HG02759 (cell line): ENCODE data around the gene SLC25A6.
"Not testable (repeated sequence)": the region's sequence is repeated elsewhere in the genome, so short reads cannot be mapped to it uniquely, and the experiment has no call there.

Experiments
- ATAC-seq: cut with Tn5 transposase; IDR thresholded peaks from one replicate; pipeline ENCODE4 v1.9.1; 2021; ENCODE audit warnings: mild to moderate bottlenecking, moderate library complexity; ENCODE audit not compliant: unreplicated experiment

The SLC25A6 gene

DNA sequence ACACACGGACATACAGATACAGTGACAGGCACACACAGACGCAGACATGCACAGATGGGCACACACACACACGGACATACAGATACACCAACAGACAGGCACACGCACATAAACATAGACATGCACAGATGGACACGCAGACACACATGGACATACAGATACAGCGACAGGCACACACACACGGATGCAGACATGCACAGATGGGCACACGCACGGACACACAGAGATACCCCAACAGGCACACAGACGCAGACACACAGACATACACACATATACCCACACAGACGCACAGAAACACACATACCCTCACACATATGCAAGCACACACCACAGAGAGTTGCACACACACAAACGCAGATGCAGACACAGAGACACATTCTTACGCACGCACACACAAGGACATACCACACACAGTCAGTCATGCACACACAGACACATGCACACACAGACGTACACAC is 24.4 kb upstream of the SLC25A6 start:
- ATAC-seq: no peak

DNA sequence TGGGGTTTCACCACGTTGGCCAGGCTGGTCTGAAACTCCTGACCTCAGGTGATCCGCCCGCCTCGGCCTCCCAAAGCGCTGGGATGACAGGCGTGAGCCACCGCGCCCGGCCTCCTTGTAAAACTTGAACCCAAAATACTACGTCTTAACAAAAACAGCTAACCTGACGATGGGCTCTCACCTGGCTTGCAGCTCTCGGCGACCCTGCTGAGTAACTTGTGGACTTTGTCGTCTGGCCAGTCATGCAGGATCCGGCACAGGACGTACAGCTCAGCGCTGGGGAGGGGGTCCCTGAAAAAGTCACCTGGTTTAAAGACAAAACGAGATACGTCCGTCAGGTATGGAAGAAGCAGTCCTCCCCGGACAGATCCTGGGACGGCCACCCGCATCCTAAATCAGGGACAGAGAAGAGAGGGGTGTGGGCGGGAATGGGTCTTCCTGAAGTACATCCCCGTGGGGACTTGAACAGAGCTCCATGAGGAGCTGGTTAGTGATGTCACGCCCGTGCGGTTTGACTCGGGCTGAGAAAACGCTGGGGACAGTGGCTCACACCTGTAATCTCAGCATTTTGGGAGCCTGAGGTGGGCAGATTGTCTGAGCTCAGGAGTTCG is 20.7 kb upstream of the SLC25A6 start:
- ATAC-seq: no peak

DNA sequence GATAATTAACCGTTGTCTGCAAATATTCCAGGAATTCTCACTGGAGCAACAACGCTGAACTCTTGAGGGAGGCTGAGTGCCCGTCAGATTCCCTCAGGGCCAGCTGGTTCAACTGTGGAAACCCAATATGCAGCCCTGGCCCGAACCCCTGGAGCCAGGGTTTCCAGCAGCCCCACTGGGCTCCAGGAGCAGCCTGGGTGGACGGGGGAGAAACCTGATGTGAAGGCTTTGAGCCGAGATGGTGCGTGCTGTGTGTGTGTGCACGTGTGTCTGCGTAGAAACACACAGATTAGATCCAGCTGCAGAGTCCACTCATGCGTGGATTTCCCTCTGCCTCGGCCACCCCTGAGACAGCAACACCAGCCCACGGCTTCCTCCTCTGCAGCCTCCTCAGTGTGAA is 19.4 kb upstream of the SLC25A6 start:
- ATAC-seq: no peak

DNA sequence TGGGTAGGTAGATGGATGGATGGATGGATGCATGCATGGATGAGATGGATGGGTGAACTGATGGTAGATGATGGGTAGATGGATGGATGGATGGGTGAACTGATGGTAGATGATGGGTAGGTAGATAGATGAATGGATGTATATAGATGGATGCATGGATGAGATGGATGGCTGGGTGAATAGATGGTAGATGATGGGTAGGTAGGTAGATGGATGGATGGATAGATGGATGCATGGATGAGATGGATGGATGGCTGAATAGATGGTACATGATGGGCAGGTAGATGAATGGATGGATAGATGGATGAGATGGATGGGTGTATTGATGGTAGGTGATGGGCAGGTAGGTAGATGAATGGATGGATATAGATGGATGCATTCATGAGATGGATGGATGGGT is 15.1 kb upstream of the SLC25A6 start:
- ATAC-seq: no peak

DNA sequence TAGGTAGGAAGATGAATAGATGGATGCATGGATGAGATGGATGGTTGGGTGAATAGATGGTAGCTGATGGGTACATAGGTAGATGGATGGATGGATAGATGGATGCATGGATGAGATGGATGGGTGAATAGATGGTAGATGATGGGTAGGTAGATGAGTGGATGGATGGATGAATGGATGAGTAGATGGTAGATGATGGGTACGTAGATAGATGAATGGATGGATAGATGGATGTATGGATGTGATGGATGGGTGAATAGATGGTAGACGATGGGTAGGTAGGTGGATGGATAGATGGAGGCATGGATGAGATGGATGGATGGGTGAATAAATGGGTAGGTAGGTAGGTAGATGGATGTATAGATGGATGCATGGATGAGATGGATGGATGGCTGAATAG is 13.9 kb upstream of the SLC25A6 start:
- not testable (repeated sequence) for ATAC-seq

DNA sequence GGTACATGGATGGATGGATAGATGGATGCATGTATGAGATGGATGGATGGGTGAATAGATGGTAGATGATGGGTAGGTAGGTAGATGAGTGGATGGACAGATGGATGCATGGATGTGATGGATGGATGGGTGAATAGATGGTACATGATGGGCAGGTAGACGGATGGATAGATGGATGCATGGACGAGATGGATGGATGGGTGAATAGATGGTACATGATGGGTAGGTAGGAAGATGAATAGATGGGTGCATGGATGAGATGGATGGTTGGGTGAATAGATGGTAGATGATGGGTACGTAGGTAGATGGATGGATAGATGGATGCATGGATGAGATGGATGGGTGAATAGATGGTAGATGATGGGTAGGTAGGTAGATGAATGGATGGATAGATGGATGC is 12.0 kb upstream of the SLC25A6 start:
- not testable (repeated sequence) for ATAC-seq

DNA sequence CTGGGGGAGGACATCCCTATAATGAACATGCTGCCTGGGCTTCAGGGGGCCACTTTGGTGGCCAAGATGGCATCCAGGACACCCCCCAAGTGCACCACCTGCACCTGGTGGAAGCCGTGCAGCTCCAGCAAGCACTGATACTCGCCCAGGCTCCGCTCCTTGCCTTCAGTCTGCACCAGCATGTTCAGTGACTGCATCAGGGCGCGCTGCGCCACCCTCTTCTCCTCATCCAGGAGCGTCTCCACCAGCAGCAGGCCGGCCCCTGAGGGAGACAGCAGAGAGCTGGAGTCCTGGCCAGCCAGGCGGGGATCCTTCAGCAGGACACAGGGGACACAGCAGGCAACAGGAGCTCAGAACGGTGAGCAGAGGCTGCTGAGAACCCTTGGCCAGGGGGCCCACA is 11.3 kb upstream of the SLC25A6 start:
- ATAC-seq: no peak

DNA sequence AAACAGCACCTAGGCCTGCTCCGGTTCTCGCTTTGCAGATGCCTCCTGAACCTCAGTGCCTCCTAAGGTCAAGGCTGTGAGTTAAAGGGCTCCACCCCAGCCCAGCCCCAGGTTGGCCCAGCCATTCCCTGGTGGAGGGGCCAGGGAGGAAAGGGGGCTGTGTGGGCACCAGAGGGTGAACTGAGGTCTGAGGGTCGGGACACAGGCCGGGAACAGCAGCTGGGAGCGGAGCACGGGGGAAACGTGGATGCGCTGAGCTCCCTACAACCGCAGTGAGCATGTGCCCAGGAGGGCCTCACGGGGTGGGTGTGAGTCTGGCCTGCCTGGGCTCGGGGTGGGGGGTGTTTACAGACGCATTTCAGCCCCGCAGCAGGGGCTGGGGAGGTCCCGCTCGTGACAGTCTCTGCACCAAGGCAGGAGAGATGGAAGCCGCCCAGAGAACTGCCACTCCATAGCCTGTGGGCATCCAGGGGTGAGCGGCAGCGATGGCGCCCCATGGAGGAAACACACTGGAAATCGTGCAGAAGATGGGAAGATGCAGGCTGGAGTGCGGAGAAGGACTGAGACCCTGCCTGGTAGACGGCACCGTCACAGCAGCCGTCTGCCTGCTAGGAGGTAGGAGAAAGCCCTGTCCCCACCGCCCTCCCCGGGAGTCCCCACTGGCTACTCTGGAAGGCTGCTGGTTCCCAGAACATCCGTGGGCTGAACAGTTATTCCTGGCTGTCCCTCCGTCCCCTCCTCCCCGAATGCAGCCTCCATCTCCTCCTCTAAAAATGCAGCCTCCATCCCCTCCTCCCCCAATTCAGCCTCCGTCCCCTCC is 9.9 kb upstream of the SLC25A6 start:
- no peak for ATAC-seq

DNA sequence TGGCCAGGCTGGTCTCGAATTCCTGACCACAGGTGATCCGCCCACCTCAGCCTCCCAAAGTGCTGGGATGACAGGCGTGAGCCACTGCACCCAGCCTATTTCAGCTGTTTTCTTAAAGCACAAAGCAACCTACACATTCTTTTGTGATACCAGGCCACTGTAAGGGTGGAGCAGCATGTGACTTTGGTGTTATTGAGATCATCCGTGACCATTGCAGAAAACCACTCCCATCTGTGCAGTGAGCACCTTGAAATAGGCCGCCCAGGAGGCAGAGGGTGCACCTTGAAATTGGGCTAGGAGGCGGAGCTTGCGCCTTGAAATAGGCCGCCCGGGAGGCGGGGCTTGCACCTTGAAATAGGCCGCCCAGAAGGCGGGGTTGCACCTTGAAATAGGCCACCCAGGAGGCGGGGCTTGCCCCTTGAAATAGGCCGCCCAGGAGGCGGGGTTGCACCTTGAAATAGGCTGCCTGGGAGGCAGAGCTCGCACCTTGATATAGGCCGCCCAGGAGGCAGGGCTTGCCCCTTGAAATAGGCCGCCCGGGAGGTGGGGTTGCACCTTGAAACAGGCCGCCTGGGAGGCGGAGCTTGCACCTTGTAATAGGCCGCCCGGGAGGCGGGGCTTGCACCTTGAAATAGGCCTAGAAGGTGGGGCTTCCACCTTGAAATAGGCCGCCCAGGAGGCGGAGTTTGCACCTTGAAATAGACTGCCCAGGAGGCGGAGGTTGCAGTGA is 9.0 kb upstream of the SLC25A6 start:
- ATAC-seq: no peak

DNA sequence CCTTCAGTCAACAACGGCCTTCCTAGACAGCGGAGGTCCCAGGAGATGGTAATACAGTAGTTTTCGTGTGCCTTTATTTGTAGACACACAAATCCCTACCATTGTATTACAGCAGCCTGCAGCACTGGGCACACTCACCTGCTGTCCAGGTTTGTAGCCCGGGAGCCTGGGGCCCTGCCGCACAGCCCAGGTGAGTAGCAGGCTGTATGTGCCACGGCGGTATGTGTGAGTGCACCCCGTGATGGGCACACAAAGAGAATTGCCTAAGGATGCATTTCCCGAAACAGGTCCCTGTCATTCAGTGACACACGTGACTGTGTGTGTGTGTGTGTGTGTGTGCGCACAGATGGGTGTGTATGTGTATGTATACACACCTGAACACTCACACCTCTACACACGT is 8.1 kb upstream of the SLC25A6 start:
- ATAC-seq: no peak

DNA sequence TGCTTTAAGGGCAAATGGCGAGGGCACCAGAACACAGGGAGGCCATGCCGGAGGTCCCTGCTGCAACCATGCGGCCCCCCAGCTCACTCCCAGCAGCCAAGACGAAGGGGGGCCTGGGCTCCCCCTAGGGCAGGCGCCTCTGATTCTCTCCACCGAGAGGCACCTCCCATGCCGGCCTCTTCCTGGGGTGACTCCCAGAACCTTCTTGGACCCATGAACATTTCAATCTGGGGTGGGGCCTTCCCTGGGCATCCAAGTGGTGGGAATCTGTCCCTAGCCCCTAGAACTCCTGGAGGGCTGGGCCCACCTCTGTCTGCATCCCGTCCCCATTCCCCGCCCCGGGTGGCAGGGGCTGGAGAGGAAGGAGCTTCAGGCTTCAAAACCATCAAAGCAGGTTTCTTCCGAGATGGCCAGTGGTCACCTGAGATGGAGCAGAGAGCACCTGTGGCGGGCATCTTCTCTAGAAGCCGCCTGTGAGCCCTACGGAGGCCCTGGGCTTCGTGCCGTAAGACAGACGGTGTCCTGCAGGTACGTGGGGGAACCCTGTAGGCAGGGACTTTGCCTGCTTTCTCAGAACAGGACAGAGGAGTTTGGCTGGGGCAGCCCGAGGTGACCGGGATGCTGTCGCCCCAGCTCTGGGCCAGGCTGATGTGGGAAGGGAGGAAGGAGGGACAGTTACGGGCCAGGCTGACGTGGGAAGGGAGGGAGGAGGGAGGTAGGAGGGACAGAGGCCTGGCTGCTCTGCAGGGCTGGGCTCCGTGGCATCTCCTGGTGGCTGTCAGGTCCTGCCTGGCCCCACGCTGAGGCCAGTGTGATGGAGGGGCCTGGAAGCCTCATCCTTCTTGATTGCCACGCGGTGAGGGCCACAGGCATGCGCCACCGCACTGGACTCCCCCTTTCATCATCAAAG is 6.8 kb upstream of the SLC25A6 start:
- ATAC-seq: no peak

DNA sequence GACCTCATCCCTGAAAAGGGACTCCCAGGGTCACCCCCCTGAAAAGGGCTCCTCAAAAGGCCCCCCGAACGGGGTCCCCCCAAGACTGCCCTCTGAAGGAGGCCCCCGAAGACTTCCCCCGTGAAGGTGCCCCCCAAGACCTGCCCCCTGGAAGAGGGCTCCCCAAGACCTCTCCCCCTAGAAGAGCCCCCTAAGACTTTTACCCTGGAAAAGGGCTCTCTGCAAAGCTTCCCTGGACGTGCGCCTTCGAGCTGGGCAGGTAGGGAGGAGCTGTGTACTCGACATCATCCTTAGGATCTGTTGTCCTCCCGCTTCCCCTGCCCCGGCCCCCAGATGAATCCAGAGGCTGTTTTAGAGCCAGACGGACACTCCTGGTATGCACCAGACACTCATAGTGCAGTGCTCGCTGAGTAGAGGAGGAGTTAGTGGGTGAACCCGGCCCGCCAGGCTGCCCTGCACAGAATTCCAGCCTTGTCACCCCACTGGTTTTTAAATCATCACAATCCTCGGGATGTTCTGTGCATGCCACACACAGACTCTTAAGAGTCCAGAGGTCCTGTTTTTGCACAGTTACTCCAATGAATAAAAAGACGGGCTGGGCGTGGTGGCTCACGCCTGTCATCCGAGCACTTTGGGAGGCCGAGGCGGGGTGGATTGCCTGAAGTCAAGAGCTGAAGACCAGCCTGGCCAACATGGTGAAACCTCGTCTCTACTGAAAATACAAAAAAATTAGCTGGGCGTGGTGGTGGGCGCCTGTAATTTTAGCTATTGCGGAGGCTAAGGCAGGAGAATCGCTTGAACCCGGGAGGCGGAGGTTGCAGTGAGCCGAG is 5.7 kb upstream of the SLC25A6 start:
- no peak for ATAC-seq

DNA sequence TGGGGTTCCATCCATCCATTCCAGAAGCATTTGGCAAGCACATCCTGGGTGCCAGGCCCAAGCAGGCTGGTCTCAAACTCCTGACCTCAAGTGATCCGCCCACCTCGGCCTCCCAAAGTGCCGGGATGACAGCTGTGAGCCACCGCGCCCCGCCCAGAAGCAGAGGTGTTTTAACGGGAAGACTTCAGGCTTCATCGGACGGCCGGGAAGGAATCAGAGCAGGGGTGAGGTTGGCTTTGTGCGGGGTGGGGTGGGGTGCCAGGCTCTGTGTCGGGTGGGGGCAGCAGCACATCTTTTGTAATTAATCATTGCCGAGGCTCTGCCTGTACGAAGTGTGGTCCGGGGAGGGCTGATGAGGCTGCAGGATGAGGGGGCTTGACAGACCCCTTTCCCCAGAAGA is 5.1 kb upstream of the SLC25A6 start:
- ATAC-seq: no peak

DNA sequence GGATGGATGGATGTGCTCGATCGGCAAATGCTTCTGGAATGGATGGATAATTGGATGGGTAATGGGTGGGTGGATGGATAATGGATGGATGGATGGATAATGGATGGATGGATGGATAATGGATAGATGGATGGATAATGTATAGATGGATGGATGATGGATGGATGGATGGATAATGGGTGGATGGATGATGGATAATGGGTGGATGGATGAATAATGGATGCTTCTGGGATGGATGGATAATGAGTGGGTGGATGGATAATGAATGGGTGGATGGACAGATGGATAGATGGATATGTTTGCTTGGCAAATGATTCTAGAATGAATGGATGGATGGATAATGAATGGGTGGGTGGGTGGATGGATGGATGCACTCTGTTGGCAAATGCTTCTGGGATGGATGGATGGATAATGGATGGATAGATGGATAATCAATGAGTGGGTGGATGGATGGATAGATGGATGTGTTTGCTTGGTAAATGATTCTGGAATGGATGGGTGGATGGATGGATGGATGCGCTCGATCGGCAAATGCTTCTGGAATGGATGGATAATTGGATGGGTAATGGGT is 3.8 kb upstream of the SLC25A6 start:
- ATAC-seq: no peak

DNA sequence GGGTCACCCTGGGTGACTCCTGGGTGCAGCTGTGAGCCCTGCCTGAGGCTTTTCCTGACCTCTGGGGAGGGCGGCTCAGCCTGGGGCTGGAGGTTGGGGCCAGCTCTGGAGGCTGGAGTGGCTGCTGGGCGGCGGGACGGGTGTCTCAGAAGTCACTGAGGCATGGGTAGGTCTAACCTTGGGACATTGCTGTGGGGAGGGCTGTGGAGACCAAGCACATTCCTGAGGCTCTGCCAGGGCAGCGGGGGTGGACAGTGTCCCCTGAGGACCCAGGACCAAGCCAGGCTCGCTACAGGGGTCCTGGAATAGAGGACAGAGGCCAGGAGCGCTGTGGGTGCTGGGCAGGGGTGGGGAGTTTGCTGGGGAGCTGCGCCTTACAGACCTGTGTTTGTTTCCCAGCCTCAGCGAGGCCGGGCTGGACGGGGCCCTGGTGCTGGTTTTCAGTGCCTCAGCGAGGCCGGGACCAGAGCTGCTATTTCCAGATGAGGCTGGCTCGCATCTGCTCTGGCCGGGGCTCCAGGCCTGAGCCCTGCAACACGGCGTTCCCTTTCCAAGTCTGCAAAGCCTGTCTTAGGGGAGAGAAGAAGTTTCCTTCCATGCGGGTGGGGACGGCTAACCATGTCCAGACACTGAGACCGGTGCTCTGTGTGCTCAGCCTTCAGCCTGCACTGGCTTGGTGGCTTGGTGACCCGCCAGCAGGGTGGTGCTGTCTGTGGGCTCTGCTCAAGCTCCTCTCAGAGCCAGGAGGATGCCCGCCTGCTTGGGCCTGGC is 3.0 kb upstream of the SLC25A6 start:
- ATAC-seq: no peak

DNA sequence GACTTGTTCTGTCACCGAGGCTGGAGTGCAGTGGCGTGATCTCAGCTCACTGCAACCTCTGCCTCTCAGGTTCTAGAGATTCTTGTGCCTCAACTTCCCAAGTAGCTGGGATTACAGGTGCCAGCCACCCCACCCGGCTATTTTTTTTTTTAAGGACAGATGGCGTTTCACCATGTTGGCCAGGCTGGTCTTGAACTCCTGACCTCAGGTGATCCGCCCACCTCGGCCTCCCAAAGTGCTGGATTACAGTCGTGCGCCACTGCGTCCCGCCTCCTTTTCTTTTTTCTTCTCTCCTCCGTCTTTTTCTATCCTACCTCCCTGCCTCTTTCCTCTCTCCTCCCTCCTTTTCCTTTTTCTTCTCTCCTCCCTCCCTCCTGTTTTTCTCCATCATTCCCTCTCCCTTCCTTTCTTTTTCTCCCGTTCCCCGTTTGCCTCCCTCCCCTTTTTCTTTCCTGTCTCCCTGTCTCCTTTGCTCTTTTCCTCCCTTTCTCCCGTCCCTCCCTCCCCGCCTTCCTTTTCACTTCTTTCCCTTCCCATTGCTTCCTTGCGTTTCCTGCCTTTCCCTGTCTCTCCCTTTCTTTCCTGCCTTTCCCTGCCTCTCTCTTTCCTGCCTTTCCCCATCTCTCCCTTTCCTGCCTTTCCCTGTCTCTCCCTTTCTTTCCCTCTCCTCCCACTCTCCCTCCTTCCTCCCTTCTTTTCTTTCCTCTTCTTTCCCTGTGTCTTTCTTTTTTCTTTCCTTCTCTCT is 2.1 kb upstream of the SLC25A6 start:
- ATAC-seq: no peak

DNA sequence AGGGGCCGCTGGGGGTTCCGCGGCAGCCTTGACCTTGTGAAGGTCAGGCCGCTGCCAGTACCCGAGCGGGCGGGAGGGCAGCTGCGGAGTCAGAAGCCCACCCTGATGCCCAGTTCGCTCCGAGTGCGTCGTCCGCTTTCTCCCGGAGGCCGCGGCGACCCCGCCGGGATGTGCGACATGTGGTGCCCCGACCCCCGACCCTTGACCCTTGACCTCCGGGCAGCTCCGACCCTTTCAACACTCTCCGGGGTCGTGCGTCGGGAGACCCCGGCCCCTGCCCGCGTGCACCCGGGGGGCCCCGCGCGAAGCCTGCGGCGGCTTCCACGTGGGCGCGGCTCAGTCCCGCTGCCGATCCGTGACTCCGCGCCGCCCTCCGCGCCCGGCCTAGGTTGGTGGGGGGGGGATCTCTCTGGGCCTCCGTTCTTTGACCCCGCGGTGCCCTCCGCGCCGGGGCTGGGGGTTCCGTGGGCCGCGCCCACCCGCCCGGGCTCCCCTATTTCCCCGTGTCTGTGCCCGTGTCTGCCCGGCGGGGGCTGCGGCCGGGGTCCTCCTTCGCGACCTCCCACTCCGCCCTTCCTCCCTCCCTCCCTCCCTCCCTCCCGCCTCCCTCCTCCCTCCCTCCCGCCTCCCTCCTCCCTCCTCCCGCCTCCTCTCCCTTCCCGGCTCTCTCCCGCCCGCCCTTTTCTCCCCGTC is 609 bp upstream of the SLC25A6 start:
- peak; percentile 28 for ATAC-seq

DNA sequence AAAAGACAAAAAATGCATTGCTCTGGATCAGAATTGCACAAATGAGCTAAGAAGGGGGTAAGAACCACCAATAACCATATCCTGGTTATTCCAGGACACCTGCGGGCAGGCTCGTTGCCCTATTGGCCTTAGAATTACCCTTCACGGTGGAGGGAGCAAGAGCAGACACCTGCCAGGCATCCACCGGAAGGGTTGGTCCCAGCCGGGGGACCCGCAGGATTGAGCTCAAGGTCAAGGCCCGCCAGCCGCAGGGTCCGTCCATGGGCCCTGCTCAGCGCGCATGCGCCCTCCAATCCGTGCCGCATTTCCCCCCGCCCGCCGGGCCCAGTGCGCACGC is 575 bp downstream of the SLC25A6 start:
- no peak for ATAC-seq
